CD4-positive, alpha-beta T cell treated with Interleukin-4 for 1 hour (primary cell): Measurements from ENCODE around the gene GRIK3.
"Not testable (repeated sequence)": the region's sequence is repeated elsewhere in the genome, so short reads cannot be mapped to it uniquely, and the experiment has no call there.

ENCODE experiments used
- DNase-seq, 2 donors: peaks; one replicate each; pipeline ENCODE4 v3.0.0-alpha.2; 2020 to 2022

Gene GRIK3

GRCh38 chr1:36776256-36776655 is 258.1 kb downstream of the GRIK3 start:
- no peak for DNase-seq

GRCh38 chr1:36775716-36776115 is 258.6 kb downstream of the GRIK3 start:
- DNase-seq = no peak

DNA sequence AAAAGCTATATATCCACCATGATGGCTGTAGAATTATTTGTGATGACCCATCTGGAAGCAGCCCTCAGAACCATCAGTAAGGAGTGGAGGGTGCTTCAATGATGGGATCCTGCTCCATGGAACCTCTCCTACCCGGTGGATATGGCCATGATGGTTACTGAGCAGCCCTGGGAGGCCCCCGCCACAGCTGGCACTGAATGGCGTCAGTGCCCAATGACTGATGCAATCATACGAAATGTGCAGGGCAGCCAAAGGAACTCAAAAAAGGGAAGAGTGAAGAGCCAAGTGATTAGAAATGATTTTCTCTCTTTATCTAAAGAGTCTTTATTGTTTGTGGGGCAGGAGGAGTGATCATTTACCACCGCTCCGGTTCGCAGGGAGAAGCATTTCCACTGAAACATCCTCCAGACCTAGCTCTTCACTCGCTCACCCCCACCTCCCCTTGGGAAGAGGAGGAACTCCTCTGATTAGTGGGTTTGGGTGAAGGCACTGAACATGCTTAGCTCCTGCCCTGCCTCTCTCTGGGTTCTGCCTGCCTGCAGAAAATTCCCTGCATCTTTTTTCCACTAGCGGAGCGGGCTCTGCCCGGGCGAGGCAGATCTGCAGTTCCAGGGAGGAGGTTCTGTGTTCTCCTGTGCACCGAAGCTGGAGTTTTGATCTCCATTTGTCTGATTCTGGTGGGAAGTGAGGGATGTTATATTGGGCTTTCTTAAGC is 260.3 kb downstream of the GRIK3 start:
- DNase-seq = no peak

DNA sequence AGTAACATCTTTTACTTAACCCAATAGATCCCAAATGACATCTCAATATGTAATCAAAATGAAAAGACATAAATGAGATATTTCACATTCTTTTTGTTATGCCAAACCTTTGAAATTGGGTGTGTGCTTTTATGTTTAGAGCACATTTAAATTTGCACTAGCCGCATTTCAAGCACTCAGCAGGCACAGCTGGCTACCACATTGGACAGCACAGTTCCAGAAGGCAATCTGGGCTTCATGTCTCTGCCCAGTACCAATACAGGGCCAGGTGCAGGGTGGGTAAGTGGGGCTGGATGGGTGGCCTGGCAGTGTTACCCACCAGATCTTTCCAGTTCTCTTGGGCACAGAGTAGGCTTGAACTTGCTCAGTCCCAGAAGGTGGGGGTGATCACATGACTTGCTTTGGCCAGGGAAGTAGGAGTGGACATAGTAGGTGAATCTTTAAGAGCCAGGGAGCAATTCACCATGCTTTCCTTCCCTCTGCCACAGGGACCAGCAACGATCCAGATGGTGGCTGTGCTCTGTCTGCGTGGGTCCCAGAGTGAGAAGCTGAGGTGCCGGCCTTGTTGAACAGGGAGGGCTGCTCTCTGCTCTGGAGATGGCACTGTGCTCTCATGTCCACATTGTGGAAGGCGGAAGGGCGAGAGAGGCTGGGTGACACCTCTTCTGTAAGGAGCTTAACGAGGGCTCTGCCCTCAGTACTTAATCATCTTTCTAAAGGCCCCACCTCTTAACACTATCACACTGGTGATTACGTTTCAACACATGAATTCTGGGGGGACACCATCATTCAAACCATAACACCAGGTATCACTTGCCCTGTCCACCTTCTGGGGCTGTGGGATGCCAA is 261.4 kb downstream of the GRIK3 start:
- no peak for DNase-seq

DNA sequence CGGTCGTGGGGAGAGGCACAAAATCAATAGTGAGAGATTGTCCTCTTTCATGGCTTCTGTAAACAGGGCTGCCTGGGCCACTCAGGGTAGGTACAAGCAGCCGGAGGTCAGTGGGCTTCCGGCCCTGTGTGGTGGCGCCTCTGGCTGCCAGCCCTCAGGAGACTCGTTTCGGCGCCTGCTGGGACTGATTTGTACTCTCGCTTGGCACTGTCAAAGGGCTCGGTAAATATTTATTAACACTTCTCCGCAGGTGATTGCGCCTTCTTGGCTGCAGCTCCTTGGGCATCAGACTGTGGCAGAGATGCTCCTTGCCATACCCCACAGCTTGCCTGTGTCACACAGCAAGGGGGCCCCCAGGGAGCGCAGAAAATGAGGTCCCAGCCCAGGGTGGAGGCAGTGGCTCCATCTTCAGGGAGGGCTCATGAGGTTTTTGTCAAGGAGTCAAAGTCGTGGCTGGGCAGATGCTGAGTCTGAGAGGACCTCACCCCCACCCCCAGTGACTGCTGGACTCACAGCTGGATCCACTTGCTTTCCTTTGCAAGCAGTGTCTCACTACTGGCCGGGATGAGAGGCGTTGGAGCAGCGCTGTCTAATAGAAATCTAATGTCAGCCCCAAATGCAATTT is 262.5 kb downstream of the GRIK3 start:
- DNase-seq = no peak

DNA sequence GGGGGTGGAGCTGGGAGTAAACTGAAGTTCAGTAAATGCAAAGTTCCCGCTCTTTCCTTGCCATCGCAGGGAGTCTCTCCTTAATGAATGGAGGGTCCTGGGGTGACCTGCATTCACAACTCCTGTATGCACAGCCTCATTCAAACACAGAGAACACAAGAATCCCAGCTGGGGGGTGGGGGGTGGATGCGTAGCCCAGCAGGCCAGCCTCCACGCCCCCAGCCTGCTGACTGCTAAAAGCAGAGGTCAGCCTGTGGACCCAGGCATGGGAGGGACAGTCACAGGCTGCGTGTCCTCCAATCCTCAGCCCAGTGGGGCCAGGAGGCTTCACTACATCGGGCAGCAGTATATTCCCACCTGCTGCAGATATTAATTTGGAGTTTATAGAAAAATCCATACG is 263.1 kb downstream of the GRIK3 start:
- DNase-seq = no peak

DNA sequence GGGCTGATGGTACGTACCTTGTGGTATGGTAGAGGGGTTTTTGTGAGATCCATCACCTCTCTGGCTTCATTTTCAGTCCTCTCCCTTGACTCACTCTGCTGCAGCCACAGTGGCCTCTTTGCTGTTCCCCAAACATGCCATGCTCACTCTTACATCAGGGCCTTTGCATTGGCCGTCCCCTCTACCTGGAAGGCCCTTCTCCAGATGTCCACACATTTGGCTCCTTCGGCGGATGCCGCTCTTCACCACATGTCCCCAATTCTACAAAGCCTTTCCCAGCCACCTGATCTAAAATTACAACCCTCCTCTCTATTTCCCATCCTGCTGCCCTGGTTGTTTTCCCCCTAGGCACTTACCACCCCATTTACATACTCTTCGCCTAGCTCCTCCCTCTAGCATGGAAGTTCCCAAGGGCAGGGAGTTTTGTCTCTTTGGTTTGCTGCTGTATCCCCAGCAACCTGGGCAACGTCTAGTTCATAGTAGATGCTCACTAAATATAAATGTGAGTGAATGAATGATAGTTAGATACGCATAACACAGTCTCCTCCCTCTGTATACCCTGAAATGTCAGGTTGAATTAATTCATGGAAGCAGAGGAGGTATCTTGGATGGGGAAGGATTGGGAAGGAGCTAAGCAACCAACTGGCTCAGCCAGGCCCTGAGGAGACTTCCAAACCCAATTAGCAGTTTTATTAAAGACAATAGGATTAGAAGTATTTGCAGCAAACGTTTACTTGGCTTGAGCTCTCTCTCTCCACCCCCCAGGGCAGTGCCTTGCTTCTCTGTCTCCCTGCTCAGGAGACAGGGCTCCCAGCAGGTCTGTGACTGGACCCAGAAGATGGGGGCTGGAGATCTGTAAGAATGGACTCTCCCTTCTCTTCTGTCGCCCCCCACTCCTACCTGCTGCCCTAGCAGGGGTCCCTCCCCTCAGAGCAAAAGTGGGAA is 264.2 kb downstream of the GRIK3 start:
- no peak for DNase-seq

GRCh38 chr1:36768486-36769178 is 265.7 kb downstream of the GRIK3 start:
- DNase-seq = no peak

DNA sequence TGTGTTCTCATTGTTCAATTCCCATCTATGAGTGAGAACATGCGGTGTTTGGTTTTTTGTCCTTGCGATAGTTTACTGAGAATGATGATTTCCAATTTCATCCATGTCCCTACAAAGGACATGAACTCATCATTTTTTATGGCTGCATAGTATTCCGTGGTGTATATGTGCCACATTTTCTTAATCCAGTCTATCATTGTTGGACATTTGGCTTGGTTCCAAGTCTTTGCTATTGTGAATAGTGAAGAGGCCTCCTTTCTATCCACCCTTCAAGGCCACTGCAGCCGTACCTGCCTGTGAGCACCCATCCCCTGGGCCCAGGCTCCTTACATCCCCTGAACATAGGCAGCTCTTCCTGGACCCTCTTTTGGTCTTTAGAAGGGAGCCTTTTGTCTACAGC is 266.9 kb downstream of the GRIK3 start:
- DNase-seq = not testable (repeated sequence)

DNA sequence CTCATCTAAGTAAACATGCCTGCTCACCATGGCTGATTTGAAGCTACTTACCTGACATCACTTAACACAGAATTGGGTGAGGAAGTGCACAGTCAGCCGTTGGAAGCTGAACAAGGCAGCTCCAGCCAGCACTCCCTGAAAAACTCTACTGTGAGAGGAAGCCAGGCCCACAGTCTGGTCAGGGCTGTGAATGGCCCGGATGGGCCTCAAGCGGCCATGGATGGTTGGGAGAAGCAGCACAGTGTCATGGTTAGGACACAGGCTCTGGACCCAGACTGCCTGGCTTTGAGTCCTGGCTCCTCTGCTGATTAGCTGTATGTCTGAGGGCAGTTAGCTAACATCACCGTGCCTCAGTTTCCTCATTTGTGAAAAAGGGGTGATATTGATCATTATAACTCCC is 267.8 kb downstream of the GRIK3 start:
- no peak for DNase-seq

- no peak for DNase-seq
Observed at GRCh38 chr1:36765785-36766300, 268.5 kb downstream of the GRIK3 start.

DNA sequence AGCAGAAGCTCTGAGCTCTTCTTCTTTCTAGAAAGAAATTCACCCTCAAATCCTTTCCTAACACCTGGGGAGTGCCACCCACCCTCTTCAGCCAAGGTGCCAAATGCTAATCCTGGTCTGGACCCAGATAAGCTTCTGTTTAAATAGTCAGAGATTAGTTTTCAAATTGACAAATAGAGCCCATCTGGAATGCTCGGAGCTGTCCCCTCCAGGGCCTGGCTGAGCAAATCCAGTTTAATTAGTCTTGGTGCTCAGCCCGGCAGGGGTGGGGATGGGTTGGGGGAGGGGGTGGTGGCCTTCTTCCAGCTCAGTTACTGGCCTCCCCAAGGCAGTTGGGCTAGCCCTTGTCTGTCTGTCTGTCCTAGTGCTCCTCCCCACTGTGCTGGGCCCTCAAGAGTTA is 269.5 kb downstream of the GRIK3 start:
- no peak for DNase-seq

- no peak for DNase-seq
Observed at GRCh38 chr1:36763771-36764170, 270.5 kb downstream of the GRIK3 start.

DNA sequence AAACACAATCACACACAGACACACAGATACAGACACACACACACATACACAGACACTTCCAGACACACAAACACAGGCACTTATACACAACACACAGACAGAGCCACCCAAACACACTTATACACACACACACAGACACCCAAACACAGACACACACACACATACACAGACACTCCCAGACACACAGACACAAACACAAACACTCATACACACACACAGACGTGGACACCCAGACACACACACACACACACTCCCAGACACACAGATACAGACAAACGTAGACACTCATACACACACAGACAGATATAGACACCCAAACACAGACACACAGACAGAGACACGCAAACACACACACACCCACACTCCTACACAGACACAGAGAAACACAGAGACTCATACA is 272.1 kb downstream of the GRIK3 start:
- no peak for DNase-seq

- no peak for DNase-seq
Observed at GRCh38 chr1:36761113-36761512, 273.2 kb downstream of the GRIK3 start.

- DNase-seq = no peak
Observed at GRCh38 chr1:36760081-36760480, 274.2 kb downstream of the GRIK3 start.

DNA sequence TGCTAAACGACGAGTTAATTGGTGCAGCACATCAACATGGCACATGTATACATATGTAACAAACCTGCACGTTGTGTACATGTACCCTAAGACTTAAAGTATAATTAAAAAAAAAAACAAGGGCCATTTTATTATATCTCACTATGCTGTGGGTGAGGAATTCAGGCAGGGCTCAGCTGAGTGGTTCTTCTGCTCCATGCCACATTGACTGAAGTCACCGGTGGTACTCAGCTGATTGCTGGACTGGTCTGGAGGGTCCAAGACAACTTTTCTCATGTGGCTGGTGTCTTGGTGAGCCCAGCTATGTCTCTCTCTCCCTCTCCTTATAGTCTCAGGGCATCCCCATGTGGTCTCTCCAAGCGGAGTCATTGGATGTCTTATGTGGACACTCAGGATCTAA is 275.0 kb downstream of the GRIK3 start:
- no peak for DNase-seq

DNA sequence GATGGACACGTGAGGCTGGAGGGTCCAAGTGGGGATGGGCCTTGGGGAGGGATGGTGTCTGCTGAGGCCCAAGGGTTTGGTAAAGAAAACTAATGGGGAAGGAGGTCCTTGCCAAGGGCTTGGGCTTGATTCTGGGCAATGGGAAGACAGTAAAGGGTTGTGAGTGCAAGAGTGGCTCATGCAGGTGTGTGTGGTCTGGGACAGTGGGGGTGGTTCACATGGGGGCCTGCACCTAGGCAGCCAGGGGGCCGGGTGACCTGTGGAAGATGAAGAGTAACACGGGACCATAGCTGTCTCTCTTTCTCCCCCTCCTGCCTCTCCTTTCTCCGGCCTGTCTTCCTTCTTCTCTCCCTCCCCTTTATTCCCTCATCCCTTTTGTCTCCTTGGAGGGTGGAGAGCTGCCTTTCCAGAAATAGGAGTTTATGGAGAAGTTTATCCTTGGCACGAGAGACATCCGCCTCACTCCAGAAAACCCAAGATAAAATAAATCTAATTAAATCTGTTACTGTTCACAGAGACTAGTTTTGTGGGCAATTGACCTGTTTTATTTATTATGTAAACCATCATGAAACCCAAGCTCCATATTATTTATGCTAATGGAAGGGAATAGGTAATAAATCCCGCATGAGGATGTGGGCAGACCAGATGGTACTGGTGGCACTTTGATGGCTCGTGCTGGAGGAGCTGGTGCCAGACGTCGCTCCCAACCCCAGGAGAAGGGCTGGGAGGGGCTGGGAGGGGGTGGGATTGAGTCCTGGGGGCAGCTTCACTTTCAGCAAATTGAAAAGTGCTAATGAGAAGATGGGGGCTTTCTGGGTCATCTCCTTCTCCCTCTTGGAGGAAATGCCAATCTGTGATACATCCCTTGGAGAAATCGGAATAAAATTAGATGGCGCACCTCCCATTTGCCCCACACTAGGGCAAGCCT is 278.7 kb downstream of the GRIK3 start:
- DNase-seq = no peak

DNA sequence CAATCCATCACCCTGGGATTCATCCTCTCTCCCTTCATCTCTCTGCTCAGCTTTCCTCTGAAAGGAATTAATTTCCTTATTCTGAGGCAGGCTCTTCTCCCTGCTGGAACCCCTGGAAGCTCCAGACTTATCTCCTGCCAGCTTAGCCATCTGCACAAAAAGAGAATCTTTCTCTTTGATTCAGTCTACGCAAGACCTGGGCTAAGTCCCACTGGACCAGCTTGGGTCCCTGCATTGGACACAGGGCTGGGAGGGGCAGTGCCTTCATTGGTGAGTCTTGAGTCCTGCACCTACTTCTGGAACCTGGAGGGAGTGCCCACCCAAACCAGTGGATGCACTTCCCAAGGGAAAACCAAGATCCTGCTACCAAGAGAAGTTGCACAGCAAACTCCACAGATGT is 279.9 kb downstream of the GRIK3 start:
- DNase-seq = no peak

DNA sequence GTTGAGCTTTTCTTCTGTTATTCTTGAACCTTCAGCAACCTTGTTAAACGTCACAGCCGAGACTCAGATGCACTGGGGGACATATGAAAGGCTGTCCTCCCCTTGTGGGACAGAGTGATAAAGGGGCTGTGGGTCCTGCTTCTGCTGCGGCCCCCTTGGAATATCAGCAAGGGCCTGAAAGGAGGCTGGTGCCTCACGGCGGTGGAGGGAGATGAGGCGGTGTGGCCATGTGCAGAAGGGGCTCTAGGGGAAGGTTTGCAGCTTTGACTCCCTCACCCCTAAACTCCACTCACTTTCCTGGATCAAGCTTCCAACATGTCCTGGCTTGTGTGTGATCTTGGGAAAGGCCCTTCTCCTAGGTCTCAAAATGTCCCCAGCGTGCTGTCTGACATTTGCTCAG is 280.9 kb downstream of the GRIK3 start:
- DNase-seq = no peak

- DNase-seq = no peak
Observed at GRCh38 chr1:36752891-36753361, 281.4 kb downstream of the GRIK3 start.
